Measurements from ENCODE around the gene DDR1.

- TF ChIP-seq FOXJ3 (CRISPR knock-in tag; IDR thresholded peaks at IDR 0.05; ENCODE audit: borderline replicate concordance) (no peak), PREB (CRISPR knock-in tag; IDR thresholded peaks at IDR 0.05; ENCODE audit: borderline replicate concordance) (no peak), MYBL2 (CRISPR knock-in tag; IDR thresholded peaks at IDR 0.05) (no peak), ZBTB21 (CRISPR knock-in tag; IDR thresholded peaks at IDR 0.05; ENCODE audit: borderline replicate concordance) (no peak), ZNF232 (CRISPR knock-in tag; IDR thresholded peaks at IDR 0.05) (no peak), KAT7 (CRISPR knock-in tag; IDR thresholded peaks at IDR 0.05; ENCODE audit: borderline replicate concordance) (no peak), GABPB1 (CRISPR knock-in tag; IDR thresholded peaks at IDR 0.05) (no peak), ZNF512 (CRISPR knock-in tag; IDR thresholded peaks at IDR 0.05; ENCODE audit: borderline replicate concordance) (no peak), PRDM15 (CRISPR knock-in tag; IDR thresholded peaks at IDR 0.05) (no peak)
- TF ChIP-seq, protein P1, sequence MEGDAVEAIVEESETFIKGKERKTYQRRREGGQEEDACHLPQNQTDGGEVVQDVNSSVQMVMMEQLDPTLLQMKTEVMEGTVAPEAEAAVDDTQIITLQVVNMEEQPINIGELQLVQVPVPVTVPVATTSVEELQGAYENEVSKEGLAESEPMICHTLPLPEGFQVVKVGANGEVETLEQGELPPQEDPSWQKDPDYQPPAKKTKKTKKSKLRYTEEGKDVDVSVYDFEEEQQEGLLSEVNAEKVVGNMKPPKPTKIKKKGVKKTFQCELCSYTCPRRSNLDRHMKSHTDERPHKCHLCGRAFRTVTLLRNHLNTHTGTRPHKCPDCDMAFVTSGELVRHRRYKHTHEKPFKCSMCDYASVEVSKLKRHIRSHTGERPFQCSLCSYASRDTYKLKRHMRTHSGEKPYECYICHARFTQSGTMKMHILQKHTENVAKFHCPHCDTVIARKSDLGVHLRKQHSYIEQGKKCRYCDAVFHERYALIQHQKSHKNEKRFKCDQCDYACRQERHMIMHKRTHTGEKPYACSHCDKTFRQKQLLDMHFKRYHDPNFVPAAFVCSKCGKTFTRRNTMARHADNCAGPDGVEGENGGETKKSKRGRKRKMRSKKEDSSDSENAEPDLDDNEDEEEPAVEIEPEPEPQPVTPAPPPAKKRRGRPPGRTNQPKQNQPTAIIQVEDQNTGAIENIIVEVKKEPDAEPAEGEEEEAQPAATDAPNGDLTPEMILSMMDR (IDR thresholded peaks at IDR 0.05) = no peak
- TF ChIP-seq, protein P2, sequence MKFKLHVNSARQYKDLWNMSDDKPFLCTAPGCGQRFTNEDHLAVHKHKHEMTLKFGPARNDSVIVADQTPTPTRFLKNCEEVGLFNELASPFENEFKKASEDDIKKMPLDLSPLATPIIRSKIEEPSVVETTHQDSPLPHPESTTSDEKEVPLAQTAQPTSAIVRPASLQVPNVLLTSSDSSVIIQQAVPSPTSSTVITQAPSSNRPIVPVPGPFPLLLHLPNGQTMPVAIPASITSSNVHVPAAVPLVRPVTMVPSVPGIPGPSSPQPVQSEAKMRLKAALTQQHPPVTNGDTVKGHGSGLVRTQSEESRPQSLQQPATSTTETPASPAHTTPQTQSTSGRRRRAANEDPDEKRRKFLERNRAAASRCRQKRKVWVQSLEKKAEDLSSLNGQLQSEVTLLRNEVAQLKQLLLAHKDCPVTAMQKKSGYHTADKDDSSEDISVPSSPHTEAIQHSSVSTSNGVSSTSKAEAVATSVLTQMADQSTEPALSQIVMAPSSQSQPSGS (CRISPR knock-in tag; IDR thresholded peaks at IDR 0.05; ENCODE audit: borderline replicate concordance, low read depth) = no peak
Measured at GRCh38 chr6:30888816-30889495, 4.6 kb downstream of the DDR1 start.
